ENCODE data around the gene CYP11A1. TPM values are rescaled to one million over a fixed set of nuclear protein-coding genes. Genes with fewer than 3 reads are reported as not detected.

Gene CYP11A1
- total and polyA plus RNA-seq, 2 donors (not counting 1 experiment from before 2014, with no cell fraction given), result not detected

- WGBS (ENCODE audit: insufficient coverage), result 97% methylated on average over 8 of the region's 15 CpGs
- H3K9ac ChIP-seq (ENCODE audit: low read length), result no peak overlapping the region
- H3K4me1 ChIP-seq (ENCODE audit: control insufficient read depth in 2 of 2, insufficient read depth in 2 of 2, low read length in 2 of 2), result peaks cover 22 to 33% of the 10 kb centered on the region in 2 donors
- no peak overlapping the region for H2AFZ ChIP-seq (ENCODE audit: insufficient read depth, low read depth, low read length, poor library complexity, severe bottlenecking)
- TF ChIP-seq, protein P1, sequence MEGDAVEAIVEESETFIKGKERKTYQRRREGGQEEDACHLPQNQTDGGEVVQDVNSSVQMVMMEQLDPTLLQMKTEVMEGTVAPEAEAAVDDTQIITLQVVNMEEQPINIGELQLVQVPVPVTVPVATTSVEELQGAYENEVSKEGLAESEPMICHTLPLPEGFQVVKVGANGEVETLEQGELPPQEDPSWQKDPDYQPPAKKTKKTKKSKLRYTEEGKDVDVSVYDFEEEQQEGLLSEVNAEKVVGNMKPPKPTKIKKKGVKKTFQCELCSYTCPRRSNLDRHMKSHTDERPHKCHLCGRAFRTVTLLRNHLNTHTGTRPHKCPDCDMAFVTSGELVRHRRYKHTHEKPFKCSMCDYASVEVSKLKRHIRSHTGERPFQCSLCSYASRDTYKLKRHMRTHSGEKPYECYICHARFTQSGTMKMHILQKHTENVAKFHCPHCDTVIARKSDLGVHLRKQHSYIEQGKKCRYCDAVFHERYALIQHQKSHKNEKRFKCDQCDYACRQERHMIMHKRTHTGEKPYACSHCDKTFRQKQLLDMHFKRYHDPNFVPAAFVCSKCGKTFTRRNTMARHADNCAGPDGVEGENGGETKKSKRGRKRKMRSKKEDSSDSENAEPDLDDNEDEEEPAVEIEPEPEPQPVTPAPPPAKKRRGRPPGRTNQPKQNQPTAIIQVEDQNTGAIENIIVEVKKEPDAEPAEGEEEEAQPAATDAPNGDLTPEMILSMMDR (IDR thresholded peaks at IDR 0.05), result no peak
- no peak for TF ChIP-seq EZH2 (IDR thresholded peaks at IDR 0.05; ENCODE audit: borderline replicate concordance, insufficient read depth, low read depth, low read length, poor library complexity, severe bottlenecking)
- H4K20me1 ChIP-seq (ENCODE audit: control insufficient read depth, insufficient read depth, low read length, poor library complexity, severe bottlenecking), result no peaks in the 10 kb centered on the region
- H3K9me3 ChIP-seq (ENCODE audit: control extremely low read depth in 1 of 3, control insufficient read depth in 2 of 3, insufficient read depth in 1 of 3, low read length in 2 of 3), result no peaks in the 10 kb centered on the region
- no peaks in the 10 kb centered on the region for H3K9me3 Mint-ChIP-seq (ENCODE audit: insufficient read depth)
- CTCF ChIA-PET, result interaction anchor here (1.1 to 23.1 kb wide), 9 partner anchors 9 to 255 kb away, joined by 3 to 855 read pairs (median 9); partner anchors contain the start of genes CYP11A1 and SEMA7A
- H3K4me3 ChIP-seq (ENCODE audit: control extremely low read depth in 1 of 5, extremely low read depth in 1 of 5, insufficient read depth in 1 of 5, low read depth in 2 of 5, low read length in 4 of 5), result no peak overlapping the region
- no peak overlapping the region for H3K4me2 ChIP-seq (replicated peaks; ENCODE audit: low read depth, low read length, poor library complexity, severe bottlenecking)
- H3K27ac Mint-ChIP-seq, result no peak overlapping the region
- H3K27me3 ChIP-seq (replicated peaks in 1 of 4; ENCODE audit: control extremely low read depth in 1 of 4, control insufficient read depth in 3 of 4, insufficient read depth in 4 of 4, low read length in 3 of 4), result no peaks in the 10 kb centered on the region
- no peaks in the 10 kb centered on the region for H3K27me3 Mint-ChIP-seq
- H3K4me3 Mint-ChIP-seq, result no peak overlapping the region
- no peak for ATAC-seq (ENCODE audit: low read depth)
- intact Hi-C loops (cut with micrococcal nuclease), result loop anchor here (10.0 kb wide), 1 partner anchor 1357 kb away; no protein-coding TSS in a partner anchor
- no peak overlapping the region for H3K27ac ChIP-seq (ENCODE audit: low read length in 2 of 2)
- no peak for DNase-seq
- H3K79me2 ChIP-seq (ENCODE audit: control insufficient read depth, insufficient read depth, low read length), result peaks cover 11% of the 10 kb centered on the region
- H3K4me1 Mint-ChIP-seq, result peaks cover 33% of the 10 kb centered on the region
- no peaks in the 10 kb centered on the region for H3K36me3 ChIP-seq (replicated peaks in 1 of 2; ENCODE audit: control extremely low read depth in 1 of 2, control insufficient read depth in 1 of 2, extremely low read depth in 1 of 2, insufficient read depth in 2 of 2, low read length in 1 of 2)
- POLR2A ChIA-PET, result interaction anchor here (0.6 to 2.9 kb wide), 4 partner anchors 56 to 395 kb away, joined by 3 to 14 read pairs (median 8); partner anchors contain the start of gene SEMA7A
These were observed 10.7 kb upstream of the CYP11A1 start for GRCh38 chr15:74377831-74378766.

Data from B cell (primary cell).